ENCODE measurements around the gene SLC6A14. TPM values are rescaled to one million over a fixed set of nuclear protein-coding genes. Genes with fewer than 3 reads are reported as not detected.

SLC6A14 gene
- polyA plus RNA-seq, 1 of the 3 experiments (the other 2 are of a cell fraction) = not detected

Small RNA genes lying within 50 kb of the gene (small RNA-seq; reads per million reads assigned to genes)
- gene RNU6-154P = 0 to 2.6 (median 0.13) reads per million in 7 experiments

Other genes with a start within 250 kb of the SLC6A14 start
- not detected in 2 replicates for gene CT83, start 26.4 kb downstream of the SLC6A14 start, polyA plus RNA-seq (2012; rRNA removed)